Measurements from ENCODE around the gene GAGE12H. TPM values are rescaled to one million over a fixed set of nuclear protein-coding genes. Genes with fewer than 3 reads are reported as not detected.

GAGE12H gene, protein sequence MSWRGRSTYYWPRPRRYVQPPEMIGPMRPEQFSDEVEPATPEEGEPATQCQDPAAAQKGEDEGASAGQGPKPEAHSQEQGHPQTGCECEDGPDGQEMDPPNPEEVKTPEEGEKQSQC
- not detected in 5 replicates for total RNA-seq (2022; extraction: Qiagen RNA extraction)

DNA sequence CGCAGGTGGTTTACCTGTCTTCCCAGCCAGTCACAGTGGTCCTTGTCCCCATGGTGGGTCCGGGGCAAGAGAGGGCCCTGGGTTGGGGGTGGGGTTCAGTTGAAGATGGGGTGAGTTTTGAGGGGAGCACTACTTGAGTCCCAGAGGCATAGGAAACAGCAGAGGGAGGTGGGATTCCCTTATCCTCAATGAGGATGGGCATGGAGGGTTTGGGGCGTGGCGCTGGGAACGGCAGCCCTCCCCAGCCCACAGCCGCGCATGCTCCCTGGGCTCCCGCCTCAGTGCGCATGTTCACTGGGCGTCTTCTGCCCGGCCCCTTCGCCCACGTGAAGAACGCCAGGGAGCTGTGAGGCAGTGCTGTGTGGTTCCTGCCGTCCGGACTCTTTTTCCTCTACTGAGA lies at the start of gene GAGE12H:
Gene GAGE12H, plus strand, starts transcription at position 301 of the 400 bp plus-strand sequence. CDS start 1,155 bp downstream, outside the sequence.

DNA sequence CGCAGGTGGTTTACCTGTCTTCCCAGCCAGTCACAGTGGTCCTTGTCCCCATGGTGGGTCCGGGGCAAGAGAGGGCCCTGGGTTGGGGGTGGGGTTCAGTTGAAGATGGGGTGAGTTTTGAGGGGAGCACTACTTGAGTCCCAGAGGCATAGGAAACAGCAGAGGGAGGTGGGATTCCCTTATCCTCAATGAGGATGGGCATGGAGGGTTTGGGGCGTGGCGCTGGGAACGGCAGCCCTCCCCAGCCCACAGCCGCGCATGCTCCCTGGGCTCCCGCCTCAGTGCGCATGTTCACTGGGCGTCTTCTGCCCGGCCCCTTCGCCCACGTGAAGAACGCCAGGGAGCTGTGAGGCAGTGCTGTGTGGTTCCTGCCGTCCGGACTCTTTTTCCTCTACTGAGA lies 47.9 kb upstream of the GAGE12H start, which contains the start of gene GAGE12C:
Gene GAGE12C, plus strand, starts transcription at position 301 of the 400 bp plus-strand sequence. CDS start 1,155 bp downstream, outside the sequence.

DNA sequence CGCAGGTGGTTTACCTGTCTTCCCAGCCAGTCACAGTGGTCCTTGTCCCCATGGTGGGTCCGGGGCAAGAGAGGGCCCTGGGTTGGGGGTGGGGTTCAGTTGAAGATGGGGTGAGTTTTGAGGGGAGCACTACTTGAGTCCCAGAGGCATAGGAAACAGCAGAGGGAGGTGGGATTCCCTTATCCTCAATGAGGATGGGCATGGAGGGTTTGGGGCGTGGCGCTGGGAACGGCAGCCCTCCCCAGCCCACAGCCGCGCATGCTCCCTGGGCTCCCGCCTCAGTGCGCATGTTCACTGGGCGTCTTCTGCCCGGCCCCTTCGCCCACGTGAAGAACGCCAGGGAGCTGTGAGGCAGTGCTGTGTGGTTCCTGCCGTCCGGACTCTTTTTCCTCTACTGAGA lies 38.3 kb upstream of the GAGE12H start, which contains the start of gene GAGE12D:
Gene GAGE12D, plus strand, starts transcription at position 301 of the 400 bp plus-strand sequence. CDS start 1,155 bp downstream, outside the sequence.

GRCh38 chrX:49550989-49551388 lies 28.8 kb upstream of the GAGE12H start, which contains the start of gene GAGE12E:
TSS of gene GAGE12E (plus strand) at chrX:49551289. CDS start at chrX:49552444, 1,155 bp downstream.

GRCh38 chrX:49560542-49560941 lies 19.2 kb upstream of the GAGE12H start, which contains the start of gene GAGE12F:
TSS of gene GAGE12F (plus strand) at chrX:49560842. CDS start at chrX:49561997, 1,155 bp downstream.

DNA sequence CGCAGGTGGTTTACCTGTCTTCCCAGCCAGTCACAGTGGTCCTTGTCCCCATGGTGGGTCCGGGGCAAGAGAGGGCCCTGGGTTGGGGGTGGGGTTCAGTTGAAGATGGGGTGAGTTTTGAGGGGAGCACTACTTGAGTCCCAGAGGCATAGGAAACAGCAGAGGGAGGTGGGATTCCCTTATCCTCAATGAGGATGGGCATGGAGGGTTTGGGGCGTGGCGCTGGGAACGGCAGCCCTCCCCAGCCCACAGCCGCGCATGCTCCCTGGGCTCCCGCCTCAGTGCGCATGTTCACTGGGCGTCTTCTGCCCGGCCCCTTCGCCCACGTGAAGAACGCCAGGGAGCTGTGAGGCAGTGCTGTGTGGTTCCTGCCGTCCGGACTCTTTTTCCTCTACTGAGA lies 9.6 kb upstream of the GAGE12H start, which contains the start of gene GAGE12G:
Gene GAGE12G, plus strand, starts transcription at position 301 of the 400 bp plus-strand sequence. CDS start 1,155 bp downstream, outside the sequence.

GRCh38 chrX:49589196-49589595 lies 9.4 kb downstream of the GAGE12H start, which contains the start of gene GAGE2A:
TSS of gene GAGE2A (plus strand) at chrX:49589496. CDS start at chrX:49590651, 1,155 bp downstream.

DNA sequence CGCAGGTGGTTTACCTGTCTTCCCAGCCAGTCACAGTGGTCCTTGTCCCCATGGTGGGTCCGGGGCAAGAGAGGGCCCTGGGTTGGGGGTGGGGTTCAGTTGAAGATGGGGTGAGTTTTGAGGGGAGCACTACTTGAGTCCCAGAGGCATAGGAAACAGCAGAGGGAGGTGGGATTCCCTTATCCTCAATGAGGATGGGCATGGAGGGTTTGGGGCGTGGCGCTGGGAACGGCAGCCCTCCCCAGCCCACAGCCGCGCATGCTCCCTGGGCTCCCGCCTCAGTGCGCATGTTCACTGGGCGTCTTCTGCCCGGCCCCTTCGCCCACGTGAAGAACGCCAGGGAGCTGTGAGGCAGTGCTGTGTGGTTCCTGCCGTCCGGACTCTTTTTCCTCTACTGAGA lies 19.0 kb downstream of the GAGE12H start, which contains the start of gene GAGE1:
Gene GAGE1, plus strand, starts transcription at position 301 of the 400 bp plus-strand sequence. CDS start 1,155 bp downstream, outside the sequence.

Other genes with a start within 250 kb of the GAGE12H start
- gene GAGE13, start 248.4 kb upstream of the GAGE12H start, total RNA-seq (2022; extraction: Qiagen RNA extraction) = not detected in 5 replicates
- gene GAGE12C, start 47.8 kb upstream of the GAGE12H start, total RNA-seq (2022; extraction: Qiagen RNA extraction) = not detected in 5 replicates
- not detected in 5 replicates for gene GAGE12D, start 38.2 kb upstream of the GAGE12H start, total RNA-seq (2022; extraction: Qiagen RNA extraction)
- not detected in 5 replicates for gene GAGE12E, start 28.7 kb upstream of the GAGE12H start, total RNA-seq (2022; extraction: Qiagen RNA extraction)
- not detected in 5 replicates for gene GAGE12F, start 19.1 kb upstream of the GAGE12H start, total RNA-seq (2022; extraction: Qiagen RNA extraction)
- gene GAGE12G, start 9.5 kb upstream of the GAGE12H start, total RNA-seq (2022; extraction: Qiagen RNA extraction) = not detected in 5 replicates
- gene GAGE2A, start 9.5 kb downstream of the GAGE12H start, total RNA-seq (2022; extraction: Qiagen RNA extraction) = not detected in 5 replicates
- gene GAGE1, start 19.1 kb downstream of the GAGE12H start, total RNA-seq (2022; extraction: Qiagen RNA extraction) = not detected in 5 replicates
- 0.29 TPM in 1 of 5 replicates, not detected in the others for gene PAGE1, start 116.0 kb downstream of the GAGE12H start, total RNA-seq (2022; extraction: Qiagen RNA extraction)
- not detected in 5 replicates for gene PAGE4, start 249.4 kb downstream of the GAGE12H start, total RNA-seq (2022; extraction: Qiagen RNA extraction)

All from A549 treated with Hydrocortisone at 1 μM for 4 hours (cell line).